GM19351 (cell line): ENCODE results near the gene PPP4C.
"Not testable (repeated sequence)": the region's sequence is repeated elsewhere in the genome, so short reads cannot be mapped to it uniquely, and the experiment has no call there.

Experiments used
- ATAC-seq: cut with Tn5 transposase; IDR thresholded peaks from one replicate; pipeline ENCODE4 v1.9.1; 2021; ENCODE audit warnings: mild to moderate bottlenecking, moderate library complexity; ENCODE audit not compliant: unreplicated experiment

The PPP4C gene

DNA sequence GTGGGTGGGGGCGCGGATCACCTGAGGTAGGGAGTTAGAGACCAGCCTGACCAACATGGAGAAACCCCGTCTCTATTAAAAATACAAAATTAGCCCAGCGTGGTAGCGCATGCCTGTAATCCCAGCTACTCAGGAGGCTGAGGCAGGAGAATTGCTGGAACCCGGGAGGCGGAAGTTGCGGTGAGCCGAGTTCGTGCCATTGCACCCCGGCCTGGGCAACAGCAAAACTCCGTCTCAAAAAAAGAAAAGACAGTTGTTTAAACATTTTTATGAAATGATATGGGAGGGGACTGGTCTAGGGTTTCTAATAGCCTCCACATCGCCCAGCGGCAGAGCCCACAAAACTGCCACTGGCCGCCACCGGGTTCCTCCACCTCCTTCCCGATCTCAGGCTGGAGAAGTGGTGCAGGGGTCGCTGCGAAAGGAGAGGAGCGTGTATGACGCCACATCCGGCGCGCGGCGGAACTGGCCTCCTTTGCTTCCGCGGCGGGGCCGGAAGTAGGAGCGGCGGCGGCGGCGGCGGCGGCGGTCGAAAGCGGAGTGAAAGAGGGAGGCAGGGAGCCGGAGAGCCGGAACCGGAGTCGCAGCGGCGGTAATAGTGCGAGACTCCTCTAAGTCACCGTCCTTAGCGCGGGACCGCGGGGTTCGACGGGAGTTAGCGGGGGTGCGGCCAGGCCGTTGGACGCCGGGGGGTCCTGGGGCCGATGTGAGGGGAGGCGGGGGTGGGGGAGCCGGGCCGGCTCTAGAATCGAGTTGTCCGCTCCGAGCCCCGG lies at the start of gene PPP4C:
PPP4C (plus strand) TSS at position 492 of the 773 bp plus-strand sequence. CDS start 384 bp downstream, outside the sequence.
- peak; percentile 90 for ATAC-seq

- no peak for ATAC-seq
These were observed 49.3 kb upstream of the PPP4C start for GRCh38 chr16:30026449-30026848.

DNA sequence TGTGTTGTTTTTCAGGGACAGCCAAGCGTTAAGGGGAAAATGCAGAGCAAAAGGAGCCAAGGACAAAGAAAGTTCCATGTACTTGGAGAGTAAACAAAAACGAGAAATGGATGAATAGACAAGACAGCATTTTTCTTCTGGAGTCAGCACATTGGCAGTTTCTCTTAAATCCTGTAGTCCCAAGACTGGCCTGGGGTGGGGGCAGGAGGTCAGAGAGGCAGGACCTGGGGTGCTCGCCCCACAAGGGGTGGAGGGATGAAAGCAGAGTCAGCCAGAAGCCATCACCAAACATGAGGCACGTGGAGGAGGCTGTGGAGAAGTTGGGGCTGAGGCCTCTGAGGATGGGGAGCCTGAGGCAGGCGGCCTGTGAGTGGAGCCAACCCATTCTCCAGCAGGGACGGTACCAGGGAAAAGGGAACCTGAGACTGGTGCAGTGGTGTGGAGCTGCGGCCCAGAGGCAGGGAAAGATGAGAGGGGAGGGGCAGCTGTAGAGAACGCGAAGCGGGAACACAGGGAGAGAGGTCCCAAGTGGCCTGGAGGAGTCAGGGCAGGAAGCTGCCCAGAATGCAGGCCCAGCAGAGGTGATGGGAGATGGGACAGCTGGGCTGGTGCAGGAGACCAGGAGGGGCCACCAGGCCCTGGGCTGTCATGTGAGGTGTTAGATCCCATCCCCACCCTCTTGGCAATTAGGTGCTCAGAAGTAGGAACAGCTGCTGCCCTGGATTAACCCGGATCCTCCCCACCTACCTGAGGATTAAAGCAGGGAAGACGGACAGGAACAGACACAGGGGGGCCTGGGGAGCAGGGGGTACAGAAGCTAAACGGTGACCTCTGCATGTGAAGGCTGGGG lies 48.0 kb upstream of the PPP4C start:
- no peak for ATAC-seq

DNA sequence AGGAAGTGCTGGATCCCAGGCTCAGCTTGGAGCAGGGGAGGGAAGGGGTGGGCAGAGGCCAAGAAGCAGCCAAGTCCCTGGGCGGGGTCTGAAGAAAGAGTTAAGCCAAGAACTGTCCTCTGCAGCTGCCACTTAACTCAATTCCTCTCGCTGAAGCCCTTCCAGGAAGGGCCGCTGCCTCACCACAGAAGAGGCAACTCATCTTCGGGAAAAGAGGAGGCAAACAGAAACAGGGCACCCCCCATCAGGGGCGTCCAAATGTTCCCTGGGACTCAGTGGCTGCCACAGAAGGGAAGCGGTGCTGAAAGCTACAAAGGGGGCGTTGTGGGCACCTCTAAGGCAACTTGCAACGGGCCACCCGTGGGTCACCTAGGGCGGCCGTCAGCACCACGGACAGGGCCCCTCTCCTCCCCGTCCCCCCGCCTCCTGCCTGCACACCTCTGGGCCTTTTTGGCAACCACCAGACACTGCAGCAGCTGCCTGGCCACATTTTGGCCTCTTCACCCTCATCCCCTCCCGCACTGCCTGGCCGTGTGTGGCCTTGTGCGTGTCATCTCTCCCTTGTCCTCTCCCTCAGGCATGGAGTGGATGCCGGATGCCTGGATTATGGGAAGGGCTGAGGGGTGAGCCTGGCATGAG lies 47.2 kb upstream of the PPP4C start:
- no peak for ATAC-seq

DNA sequence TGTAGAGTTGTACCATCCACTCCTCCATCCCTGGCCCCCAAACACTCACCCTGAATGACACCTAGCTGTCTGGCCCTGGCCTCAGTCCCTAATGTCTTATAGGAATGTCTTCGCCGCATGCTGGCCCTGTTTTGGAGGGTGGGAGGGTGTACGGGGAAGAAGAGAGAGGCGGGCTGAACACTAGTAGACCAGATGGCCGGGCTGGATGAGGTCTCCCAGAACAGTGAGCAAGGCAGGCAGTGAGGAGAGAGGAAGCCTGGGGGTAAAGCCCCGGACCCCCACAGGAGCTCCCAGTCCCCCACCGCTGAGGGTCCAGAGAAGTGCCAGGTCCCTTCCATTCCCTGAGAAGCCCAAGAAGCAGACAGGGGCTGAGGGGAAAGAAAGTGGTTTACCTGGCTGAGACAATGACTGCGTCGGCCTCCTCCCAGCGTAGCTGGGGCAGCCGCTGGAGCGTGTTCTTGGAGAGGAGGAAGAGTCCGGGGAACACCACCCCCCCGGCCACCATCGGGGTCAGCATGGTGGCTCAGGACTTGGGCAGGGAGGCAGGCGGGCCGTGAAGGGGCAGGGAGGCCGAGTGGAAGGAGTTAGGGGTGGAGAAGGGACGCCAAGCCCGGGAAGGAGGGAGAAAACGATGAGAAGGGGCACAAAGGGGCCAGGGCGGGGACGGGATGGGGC lies 45.6 kb upstream of the PPP4C start:
- no peak for ATAC-seq

DNA sequence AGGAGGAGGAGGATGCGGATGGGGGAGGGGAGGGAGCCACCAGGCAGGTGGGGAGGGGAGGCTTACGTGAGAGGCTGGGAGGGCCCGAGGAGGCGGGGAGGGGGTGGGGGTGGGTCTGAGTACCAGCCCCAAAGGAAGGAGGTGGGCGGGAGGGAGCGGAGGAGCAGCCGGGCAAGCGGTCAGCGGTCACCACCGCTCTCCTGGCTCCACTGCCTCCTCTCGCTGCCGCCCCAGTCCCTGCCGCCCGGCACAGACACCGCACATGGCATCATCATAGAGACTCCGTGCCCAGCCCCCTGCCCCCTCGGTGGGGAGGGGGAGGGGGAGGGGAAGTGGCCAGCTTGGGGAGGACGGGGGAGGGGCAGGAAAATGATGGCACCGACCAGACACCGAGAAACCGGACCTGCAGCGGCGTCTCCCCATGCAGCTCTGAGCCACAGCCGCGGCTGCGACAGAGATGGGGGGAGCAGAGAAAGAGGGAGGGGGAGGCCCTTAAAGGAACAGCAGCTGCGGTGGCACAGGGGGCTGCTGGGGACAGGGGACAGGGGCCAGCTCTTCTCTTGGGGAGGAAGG lies 44.9 kb upstream of the PPP4C start, which contains the start of gene TLCD3B:
TLCD3B (minus strand) TSS at position 431 of the 573 bp plus-strand sequence. CDS start 744 bp downstream, outside the sequence.
- no peak for ATAC-seq

- ATAC-seq: no peak
These were observed 44.3 kb upstream of the PPP4C start for GRCh38 chr16:30031477-30031918.

DNA sequence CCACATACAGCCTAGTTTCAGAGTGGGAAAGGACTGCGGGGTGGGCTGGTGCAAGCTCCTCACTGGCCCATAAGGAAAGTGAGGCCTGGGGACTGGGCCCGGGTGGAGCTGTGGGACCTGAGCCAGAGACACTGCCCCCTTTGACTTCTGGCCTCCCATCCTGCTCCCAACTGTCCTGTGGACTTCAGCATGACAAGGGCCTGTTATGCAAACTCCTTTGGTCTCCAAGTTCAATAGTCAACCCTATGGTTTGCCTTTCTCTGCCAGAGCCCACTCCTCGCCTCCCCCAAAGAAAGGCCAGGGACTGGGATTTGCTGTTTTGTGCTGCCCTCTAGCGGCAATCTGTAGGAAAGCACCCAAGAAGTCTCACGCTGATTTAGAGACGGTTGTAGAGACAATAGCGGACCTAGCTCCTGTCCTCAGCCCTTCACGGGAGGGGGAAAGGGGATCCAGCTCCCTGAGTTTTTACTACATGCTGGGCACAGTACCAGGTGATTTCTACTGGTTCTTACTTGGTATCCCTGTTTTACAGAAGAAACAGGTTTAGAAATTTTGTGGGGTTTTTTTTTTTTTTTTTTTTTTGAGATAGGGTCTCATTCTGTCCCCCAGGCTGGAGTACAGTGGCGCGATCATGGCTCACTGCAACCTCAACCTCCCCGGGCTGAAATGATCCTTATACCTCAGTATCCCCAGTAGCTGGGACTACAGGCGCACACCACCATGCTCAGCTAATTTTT lies 43.5 kb upstream of the PPP4C start:
- no peak for ATAC-seq

- ATAC-seq: no peak
These were observed 42.5 kb upstream of the PPP4C start for GRCh38 chr16:30033270-30033669.

DNA sequence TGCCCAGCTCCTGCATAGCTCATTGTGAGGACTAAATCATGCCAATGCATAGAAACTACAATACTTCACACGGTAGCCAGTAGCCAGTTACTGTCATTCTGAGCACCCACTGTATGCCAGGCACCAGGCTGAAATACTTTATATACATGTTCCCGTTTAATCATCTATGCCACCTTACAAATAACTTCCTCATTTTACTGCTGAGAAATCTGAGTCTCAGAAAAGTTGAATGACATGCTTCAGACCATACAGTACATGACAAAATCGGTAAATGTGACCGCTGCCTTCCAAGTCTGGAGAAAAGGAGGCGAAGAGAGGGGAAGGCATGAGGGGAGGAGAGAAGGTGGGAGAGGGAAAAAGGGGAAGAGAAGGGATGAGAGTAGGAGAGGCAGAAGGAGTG lies 35.6 kb upstream of the PPP4C start:
- no peak for ATAC-seq

DNA sequence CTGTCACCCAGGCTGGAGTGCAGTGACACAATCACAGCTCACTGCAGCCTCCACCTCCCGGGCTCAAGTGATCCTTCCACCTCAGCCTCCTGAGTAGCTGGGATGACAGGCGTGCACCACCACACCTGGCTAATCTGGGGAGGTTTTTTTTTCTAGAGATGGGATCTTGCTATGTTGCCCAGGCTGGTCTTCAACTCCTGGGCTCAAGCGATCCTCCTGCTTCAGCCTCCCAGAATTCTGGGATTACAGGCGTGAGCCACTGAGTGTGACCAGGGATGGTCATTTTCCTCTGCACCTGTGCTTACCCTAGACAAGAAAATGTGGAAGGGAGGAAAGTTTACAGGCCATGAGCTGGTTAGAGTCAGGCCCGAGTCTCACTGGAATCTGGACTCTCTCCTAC lies 35.1 kb upstream of the PPP4C start:
- ATAC-seq: not testable (repeated sequence)

DNA sequence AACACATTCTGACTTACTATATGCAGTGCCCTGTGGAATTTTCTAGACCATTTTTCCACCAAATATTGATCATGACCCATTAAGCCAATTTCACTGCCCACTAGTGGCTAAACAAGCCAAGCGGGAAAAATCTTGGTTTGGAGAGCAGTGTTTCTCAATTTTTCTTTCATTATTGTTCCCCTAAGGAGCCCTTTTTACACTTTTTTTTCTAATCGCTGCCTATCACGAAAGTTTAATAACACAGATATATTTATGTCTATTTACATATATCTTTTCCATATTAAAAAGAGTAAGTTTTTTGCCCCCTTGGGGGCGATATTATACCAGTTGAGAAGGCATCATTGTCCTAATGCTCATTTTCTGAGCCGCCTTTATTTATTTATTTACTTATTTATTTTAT lies 34.0 kb upstream of the PPP4C start:
- no peak for ATAC-seq

DNA sequence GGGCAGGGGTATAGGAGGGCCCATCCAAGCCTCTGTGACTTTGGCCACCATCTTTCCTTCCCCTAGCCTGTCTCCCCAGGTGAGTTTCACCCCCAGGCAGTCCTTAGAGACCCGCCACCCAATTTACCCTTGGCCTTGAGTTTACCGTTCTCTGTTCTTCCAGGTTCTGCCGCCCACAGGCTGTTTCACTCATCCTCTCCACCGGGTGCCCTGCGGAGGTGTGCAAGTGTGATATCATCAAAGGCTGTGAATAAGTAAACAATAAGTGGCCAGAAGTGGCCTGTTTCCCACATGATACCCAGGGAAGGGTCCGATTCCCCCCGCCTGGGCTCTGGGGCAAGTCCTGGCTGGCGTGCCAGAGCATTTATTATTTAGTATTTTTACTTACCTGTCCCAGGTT lies 29.6 kb upstream of the PPP4C start:
- ATAC-seq: no peak

- ATAC-seq: no peak
These were observed 29.2 kb upstream of the PPP4C start for GRCh38 chr16:30046588-30046987.

- ATAC-seq: no peak
These were observed 25.9 kb upstream of the PPP4C start for GRCh38 chr16:30049871-30050270.

DNA sequence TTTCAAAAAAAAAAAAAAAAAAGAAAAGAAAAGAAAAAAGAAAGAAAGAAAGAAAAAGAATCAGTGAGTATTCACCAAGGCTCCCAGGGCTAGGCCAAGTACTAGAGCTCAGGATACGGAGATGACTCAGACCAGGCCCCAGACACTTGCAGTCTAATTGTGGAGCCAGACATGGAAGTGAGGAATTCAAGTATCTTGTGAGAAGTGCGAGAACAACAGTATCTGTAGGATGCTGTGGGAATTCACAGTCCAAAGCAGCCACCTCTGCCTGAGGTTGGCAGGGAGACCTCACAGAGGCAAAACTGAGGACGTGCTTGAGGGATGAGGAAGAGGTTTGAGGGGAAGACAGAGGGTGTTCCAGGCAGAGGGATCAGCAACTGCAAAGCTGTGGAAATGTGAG lies 24.3 kb upstream of the PPP4C start:
- no peak for ATAC-seq

- ATAC-seq: peak; percentile 60
These were observed 23.0 kb upstream of the PPP4C start for GRCh38 chr16:30052671-30053372.

DNA sequence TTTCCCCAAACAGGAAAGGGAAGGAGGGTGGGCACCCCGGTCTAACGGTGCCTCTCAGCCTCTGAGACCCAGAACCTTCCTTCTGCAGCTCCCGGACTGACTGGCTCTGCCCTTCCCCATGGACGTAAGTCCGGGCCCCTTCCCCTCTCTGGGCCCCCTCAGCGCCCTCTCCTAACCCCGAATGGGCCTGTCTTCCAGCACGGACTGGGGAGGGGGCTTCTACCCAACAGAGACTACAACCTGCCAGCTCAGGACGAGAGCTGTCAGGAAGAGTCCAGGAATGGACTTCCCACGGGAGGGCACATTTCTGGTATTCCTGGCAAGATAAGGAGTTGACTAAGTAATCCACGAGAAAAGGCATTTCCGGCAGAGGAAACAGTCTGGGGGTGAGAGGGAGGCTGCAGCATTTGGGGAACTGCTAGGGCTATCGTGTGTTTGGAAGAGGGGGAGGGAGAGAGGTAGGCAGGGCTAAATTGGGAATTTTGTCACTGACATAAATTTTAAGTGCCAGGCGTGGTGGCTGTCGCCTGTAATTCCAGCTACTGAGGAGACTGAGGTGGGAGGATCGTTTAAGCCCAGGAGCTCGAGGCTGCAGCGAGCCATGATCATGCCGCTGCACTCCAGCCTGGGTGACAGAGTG lies 22.3 kb upstream of the PPP4C start:
- no peak for ATAC-seq

- ATAC-seq: no peak
These were observed 21.3 kb upstream of the PPP4C start for GRCh38 chr16:30054451-30054850.
